ENCODE data around the gene FIGN. TPM values are rescaled to one million over a fixed set of nuclear protein-coding genes. Genes with fewer than 3 reads are reported as not detected.

Gene FIGN
- total and polyA plus RNA-seq, 10 of the 15 experiments (the other 5 are each of a cell fraction or from before 2014, with no cell fraction given), result under 0.01 to 0.01 TPM; not detected in 8

DNA sequence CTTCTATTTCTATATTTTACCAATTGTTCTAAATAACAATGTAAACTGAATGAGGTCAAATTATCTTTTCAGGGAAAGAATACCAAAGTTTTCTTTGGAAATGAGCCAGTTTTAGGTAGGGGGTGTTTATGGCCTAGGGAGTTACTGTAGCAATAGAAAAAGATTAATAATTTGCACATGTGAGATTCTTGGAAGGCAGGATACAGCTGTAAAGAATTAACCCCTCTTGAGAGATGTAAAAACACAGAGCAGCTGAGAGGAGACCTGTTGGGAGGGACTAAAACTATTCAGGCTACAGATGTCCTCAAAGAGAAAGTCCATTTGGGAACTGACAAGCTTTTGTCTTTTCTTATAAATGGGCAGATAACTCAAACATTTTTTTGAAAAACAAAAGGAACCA lies 182.2 kb downstream of the FIGN start:
- in situ Hi-C loops (cut with MboI), result no loop called here
- CTCF ChIA-PET, result interaction anchor here (0.8 kb wide), 1 partner anchor 8 kb away, joined by 3 read pairs; no protein-coding TSS in a partner anchor
- POLR2A ChIA-PET, result no interaction called here
- no peak overlapping the region for H3K4me3 ChIP-seq
- ATAC-seq, result no peak
- no peak overlapping the region for H3K9ac ChIP-seq (ENCODE audit: control insufficient read depth, insufficient read depth, low read length)
- H3K79me2 ChIP-seq (ENCODE audit: control insufficient read depth, insufficient read depth, low read length), result no peaks in the 10 kb centered on the region
- TF ChIP-seq RBBP5 (conservative IDR thresholded peaks at IDR 0.05) (no peak), POLR2AphosphoS5 (IDR thresholded peaks at IDR 0.05; ENCODE audit: low read length) (no peak), E2F4 (IDR thresholded peaks at IDR 0.05; ENCODE audit: low read depth, low read length) (no peak), RAD21 (IDR thresholded peaks at IDR 0.05; ENCODE audit: insufficient read depth, low read depth, low read length) (no peak), HCFC1 (IDR thresholded peaks at IDR 0.05; ENCODE audit: low read length) (no peak), CHD2 (IDR thresholded peaks at IDR 0.05; ENCODE audit: borderline replicate concordance, low read depth, low read length) (no peak), RFX5 (IDR thresholded peaks at IDR 0.05; ENCODE audit: low read depth, low read length) (no peak), CREM (IDR thresholded peaks at IDR 0.05; ENCODE audit: low read depth) (no peak), NKRF (conservative IDR thresholded peaks at IDR 0.05) (no peak), BACH1 (IDR thresholded peaks at IDR 0.05; ENCODE audit: borderline replicate concordance) (no peak), NR2F1 (conservative IDR thresholded peaks at IDR 0.05) (no peak), TCF3 (IDR thresholded peaks at IDR 0.05; ENCODE audit: borderline replicate concordance, insufficient read depth, low read depth, low read length) (no peak), JUNB (IDR thresholded peaks at IDR 0.05) (no peak)
- no peak for FAIRE-seq
- no peak overlapping the region for H3K4me2 ChIP-seq (ENCODE audit: control insufficient read depth, insufficient read depth)
- no peak overlapping the region for H3K27ac ChIP-seq (ENCODE audit: control insufficient read depth, insufficient read depth)
- no peaks in the 10 kb centered on the region for H3K36me3 ChIP-seq (ENCODE audit: control insufficient read depth in 2 of 2, insufficient read depth in 2 of 2, low read length in 1 of 2)
- no peak for DNase-seq (ENCODE audit: low read depth, low spot score)
- no TSS peak for BruUV-seq (replicated peaks)
- RAD21 ChIA-PET (ENCODE audit: unreplicated experiment), result no interaction called here
- no peaks in the 10 kb centered on the region for H4K20me1 ChIP-seq (ENCODE audit: control insufficient read depth, insufficient read depth)
- no peaks in the 10 kb centered on the region for H3K4me1 ChIP-seq (ENCODE audit: control insufficient read depth, insufficient read depth, low read length)
- intact Hi-C loops (cut with micrococcal nuclease; ENCODE audit: unreplicated experiment), result no loop called here
- SMC1A ChIA-PET (ENCODE audit: uncharacterized antibody, unreplicated experiment), result no interaction called here
- H2AFZ ChIP-seq (ENCODE audit: control insufficient read depth, low read depth, low read length), result no peak overlapping the region
- H3K9me3 ChIP-seq (replicated peaks; ENCODE audit: control insufficient read depth, insufficient read depth, low read length), result no peaks in the 10 kb centered on the region
- H3K27me3 ChIP-seq (replicated peaks in 1 of 2; ENCODE audit: control insufficient read depth in 2 of 2, insufficient read depth in 2 of 2, low read length in 1 of 2), result no peaks in the 10 kb centered on the region
